Transverse colon (tissue), 4 donors: Measurements from ENCODE around the gene C16orf96. TPM values are rescaled to one million over a fixed set of nuclear protein-coding genes. Genes with fewer than 3 reads are reported as not detected.

ENCODE experiments used
- DNase-seq: peaks from one replicate; pipeline ENCODE4 v3.0.0-alpha.2; 2019
- H3K27ac ChIP-seq, 4 donors: fragments of 200-600 bp; sonication (generic); 2 replicates each; pipeline ENCODE4 v1.5.1; 2016 to 2018; ENCODE audit warnings: inconsistent platforms in 4 of 4
- H3K27me3 ChIP-seq: fragments of 200-600 bp; sonication (generic); 2 replicates; pipeline ENCODE4 v1.5.1; 2017; ENCODE audit warnings: inconsistent platforms
- H3K36me3 ChIP-seq, 4 donors: fragments of 200-600 bp; sonication (generic); 2 replicates each; pipeline ENCODE4 v1.5.1; 2017 to 2019; ENCODE audit warnings: inconsistent platforms in 4 of 4
- H3K4me1 ChIP-seq, 4 donors: fragments of 200-600 bp; sonication (generic); 2 replicates each; pipeline ENCODE4 v1.5.1; 2017 to 2020; ENCODE audit warnings: inconsistent platforms in 4 of 4
- H3K4me3 ChIP-seq, 4 donors: fragments of 200-600 bp; sonication (generic); 1 replicate in 1 of 4; 2 replicates in 3 of 4; pipeline versions ENCODE4 v1.5.1 to v1.6.1; 2017 to 2019; ENCODE audit warnings: inconsistent platforms in 4 of 4
- H3K9me3 ChIP-seq, 2 donors: fragments of 200-600 bp; sonication (generic); 2 replicates each; pipeline ENCODE4 v1.5.1; 2017 to 2019; ENCODE audit warnings: inconsistent platforms in 2 of 2
- CTCF ChIP-seq, 5 experiments: fragments of 200-600 bp in 3 of 5; fragments of 450-650 bp in 2 of 5; sonication (generic) in 3 of 5; IDR thresholded peaks; 1 replicate in 2 of 5; 2 replicates in 3 of 5; pipeline ENCODE4 v1.5.1; 2016 to 2017; ENCODE audit warnings: antibody characterized with exemption in 5 of 5, inconsistent platforms in 3 of 5, mild to moderate bottlenecking in 2 of 5, moderate library complexity in 1 of 5
- EP300 ChIP-seq: sonication (generic); formaldehyde crosslinking; IDR thresholded peaks from one replicate; pipeline ENCODE4 v1.6.1; 2017; ENCODE audit warnings: antibody characterized with exemption, low read depth
- POLR2A ChIP-seq: fragments of 450-650 bp; IDR thresholded peaks from one replicate; pipeline ENCODE4 v1.6.1; 2016; ENCODE audit warnings: antibody characterized with exemption, mild to moderate bottlenecking, moderate library complexity
- POLR2AphosphoS5 ChIP-seq, 3 donors: sonication (generic); formaldehyde crosslinking; IDR thresholded peaks; one replicate each; pipeline ENCODE4 v1.6.1; 2016; ENCODE audit warnings: antibody characterized with exemption in 3 of 3
- WGBS, 2 donors: methylation state at CpG; one replicate each; pipeline ENCODE4 v1.1.5; 2018; ENCODE audit warnings: low coverage in 1 of 2; 5-methylcytosine and 5-hydroxymethylcytosine counted together
- in situ Hi-C, 4 donors: fragments of 200-750 bp; cut with MboI; loops; one replicate each; pipeline versions ENCODE4 v1.15.0 to v1.15.1; 2017; ENCODE audit warnings: low sequenced_read_pairs in 3 of 4, low pct_ligation_motif_present in 1 of 4, low pct_unique_long_range_greater_than_20kb in 1 of 4
- intact Hi-C: fragments of 100-400 bp; cut with DNase I; formaldehyde crosslinking; loops from one replicate; pipeline ENCODE4 v1.15.1; 2023; ENCODE audit warnings: low total_unique reads
- total RNA-seq, 4 donors: library from RNA; depleted of rRNA; stranded (reverse); fragments of >200 nt; gene quantifications; one replicate each; pipeline ENCODE4 v1.1.0, GENCODE V29; 2016

Gene C16orf96
- total RNA-seq, 4 donors from 2014 or later = not detected

- Histone ChIP-seq H3K4me1 (no peaks in the 10 kb centered on the region), H3K9me3 (no peaks in the 10 kb centered on the region), H3K27ac (no peak overlapping the region), H3K4me3 (no peak overlapping the region), H3K27me3 (no peaks in the 10 kb centered on the region), H3K36me3 (peaks cover 0 to 6% (median 2%) of the 10 kb centered on the region in 4 donors)
- TF ChIP-seq EP300 (no peak), CTCF (IDR thresholded peaks at IDR 0.05) (no peak), POLR2AphosphoS5 (IDR thresholded peaks at IDR 0.05) (no peak), POLR2A (no peak)
- in situ Hi-C loops = no loop called here
- no peak for DNase-seq
- intact Hi-C loops = loop anchor here (5.0 kb wide), 1 partner anchor 60 kb away; no protein-coding TSS in a partner anchor
- WGBS, 2 donors = 95% methylated on average over 21 of the region's 22 CpGs; no CpG with 5 or more reads in 1 of the 2 donors
These were observed 90.9 kb downstream of the C16orf96 start for GRCh38 chr16:4646773-4647643.

- intact Hi-C loops = loop anchor here (5.0 kb wide), 1 partner anchor 60 kb away; no protein-coding TSS in a partner anchor
- 97% methylated on average over 8 of the region's 8 CpGs; no CpG with 5 or more reads in 1 of the 2 donors for WGBS, 2 donors
- H3K36me3 ChIP-seq = peaks cover 0 to 9% (median 3%) of the 10 kb centered on the region in 4 donors
- DNase-seq = no peak
- H3K4me3 ChIP-seq = no peak overlapping the region
- no peaks in the 10 kb centered on the region for H3K27me3 ChIP-seq
- TF ChIP-seq POLR2AphosphoS5 (IDR thresholded peaks at IDR 0.05) = no peak
- no peak for TF ChIP-seq POLR2A
- no peak for TF ChIP-seq CTCF (IDR thresholded peaks at IDR 0.05)
- TF ChIP-seq EP300 = no peak
- no peak overlapping the region for H3K27ac ChIP-seq
- no peaks in the 10 kb centered on the region for H3K9me3 ChIP-seq
- in situ Hi-C loops = no loop called here
- H3K4me1 ChIP-seq = peaks cover 0 to 1% (median 0%) of the 10 kb centered on the region in 4 donors
These were observed 91.5 kb downstream of the C16orf96 start for GRCh38 chr16:4647644-4647980.

- in situ Hi-C loops = no loop called here
- Histone ChIP-seq H3K27me3 (no peaks in the 10 kb centered on the region), H3K4me3 (no peak overlapping the region), H3K36me3 (peaks cover 0 to 16% (median 3%) of the 10 kb centered on the region in 4 donors), H3K4me1 (peaks cover 0 to 14% (median 8%) of the 10 kb centered on the region in 4 donors), H3K9me3 (no peaks in the 10 kb centered on the region), H3K27ac (no peak overlapping the region)
- intact Hi-C loops = loop anchor here (5.0 kb wide), 1 partner anchor 62 kb away; no protein-coding TSS in a partner anchor
- WGBS, 2 donors = 94% methylated on average over 12 of the region's 13 CpGs; no CpG with 5 or more reads in 1 of the 2 donors
- DNase-seq = no peak
- TF ChIP-seq EP300 = no peak
- TF ChIP-seq CTCF (IDR thresholded peaks at IDR 0.05) = no peak
- no peak for TF ChIP-seq POLR2A
- TF ChIP-seq POLR2AphosphoS5 (IDR thresholded peaks at IDR 0.05) = no peak
These were observed 92.8 kb downstream of the C16orf96 start for GRCh38 chr16:4648917-4649316.

GRCh38 chr16:4649744-4650442, 93.8 kb downstream of the C16orf96 start:
- Histone ChIP-seq H3K4me1 (peaks cover 3 to 23% (median 16%) of the 10 kb centered on the region in 4 donors), H3K36me3 (peaks cover 0 to 16% (median 6%) of the 10 kb centered on the region in 4 donors), H3K27ac (no peak overlapping the region), H3K4me3 (no peak overlapping the region), H3K9me3 (no peaks in the 10 kb centered on the region), H3K27me3 (no peaks in the 10 kb centered on the region)
- WGBS, 2 donors = 67 to 90% methylated on average over 6 to 23 of the region's 25 CpGs
- intact Hi-C loops = loop anchor here (5.0 kb wide), 1 partner anchor 63 kb away; no protein-coding TSS in a partner anchor
- DNase-seq = no peak
- TF ChIP-seq POLR2AphosphoS5 (IDR thresholded peaks at IDR 0.05) = no peak
- no peak for TF ChIP-seq CTCF (IDR thresholded peaks at IDR 0.05)
- TF ChIP-seq EP300 = no peak
- no peak for TF ChIP-seq POLR2A
- in situ Hi-C loops = no loop called here
